B cell (primary cell): ENCODE data around the gene WDR90.

Experiments used
- CTCF ChIP-seq: fragments of 200-600 bp; IDR thresholded peaks from one replicate; pipeline ENCODE4 v1.8.0; 2022; ENCODE audit warnings: antibody characterized with exemption, mild to moderate bottlenecking
- EZH2 ChIP-seq: IDR thresholded peaks from 2 replicates; pipeline ENCODE4 v1.6.1; 2012; ENCODE audit warnings: borderline replicate concordance, low read depth, mild to moderate bottlenecking, moderate library complexity, low read length; ENCODE audit not compliant: insufficient read depth, poor library complexity, severe bottlenecking

DNA sequence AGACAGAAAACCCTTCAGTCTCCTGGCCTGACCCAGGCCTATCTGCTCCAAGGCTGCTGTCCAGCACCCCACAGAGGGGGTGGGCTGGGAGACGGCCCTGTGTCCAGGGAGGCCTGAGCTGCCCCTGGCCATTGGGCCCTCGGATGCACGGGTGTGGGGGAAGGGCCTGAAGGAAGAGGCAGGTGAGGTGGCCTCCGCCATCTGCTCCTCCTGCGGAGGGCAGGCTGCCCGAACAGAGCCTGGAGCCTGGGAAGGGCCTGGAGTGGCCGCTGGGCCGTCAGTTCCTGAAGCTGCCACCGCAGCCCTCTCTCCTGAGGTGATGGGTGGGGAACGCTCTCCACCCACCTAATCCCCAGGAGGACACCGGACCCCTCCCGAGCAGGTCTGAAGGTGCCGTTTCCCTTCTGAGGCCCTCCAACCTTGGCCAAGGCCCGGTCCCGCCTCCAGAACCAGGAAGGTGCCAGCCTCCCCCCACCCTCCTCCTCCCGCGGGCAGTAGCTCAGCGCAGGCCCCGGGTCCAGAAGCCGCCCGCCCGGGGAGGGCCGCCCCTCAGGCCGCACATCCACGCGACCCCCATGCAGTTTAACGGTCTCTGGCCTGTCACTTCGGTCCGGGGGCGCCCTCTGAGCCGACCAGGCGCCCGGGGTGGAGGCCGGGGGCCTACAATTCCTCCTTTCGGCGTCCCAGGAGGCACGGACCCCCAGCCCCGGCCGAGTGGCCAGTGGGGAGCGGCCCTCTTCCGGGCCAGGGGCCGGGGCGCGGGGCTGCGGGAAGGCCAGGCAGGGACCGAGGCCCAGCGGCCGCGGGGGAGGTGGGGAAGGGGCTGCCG is 55.6 kb downstream of the WDR90 start:
- TF ChIP-seq CTCF: no peak
- TF ChIP-seq EZH2: no peak
